HepG2 (cell line): ENCODE results near the gene JPT1. TPM values are rescaled to one million over a fixed set of nuclear protein-coding genes. Genes with fewer than 3 reads are reported as not detected.
A peak's percentile ranks its signal among the peaks of the same experiment; 100 is the strongest.

Experiments
- CBFB ChIP-seq: sonication (generic); formaldehyde crosslinking; IDR thresholded peaks from 2 replicates; pipeline ENCODE4 v1.4.0; 2020; ENCODE audit warnings: missing genetic modification reagents
- DNMT1 ChIP-seq: sonication (generic); formaldehyde crosslinking; IDR thresholded peaks from 2 replicates; pipeline ENCODE4 v1.5.1; 2020; ENCODE audit warnings: mild to moderate bottlenecking, missing genetic modification reagents
- EHMT2 ChIP-seq: fragments of 200-600 bp; sonication (generic); IDR thresholded peaks from 2 replicates; pipeline ENCODE4 v1.7.0; 2017; ENCODE audit warnings: antibody characterized with exemption, low read depth, low read length, borderline replicate concordance
- HBP1 ChIP-seq: IDR thresholded peaks from 2 replicates; pipeline ENCODE4 v1.6.1; 2016; ENCODE audit warnings: low read depth, control low read depth
- HDAC6 ChIP-seq: fragments of 200-600 bp; sonication (generic); IDR thresholded peaks from 2 replicates; pipeline ENCODE4 v1.7.0; 2017; ENCODE audit warnings: mild to moderate bottlenecking, antibody characterized with exemption, low read length, low read depth
- HOXA7 ChIP-seq: sonication (generic); formaldehyde crosslinking; IDR thresholded peaks from 2 replicates; pipeline ENCODE4 v1.8.1; 2022; ENCODE audit warnings: mild to moderate bottlenecking, missing genetic modification reagents, moderate library complexity
- ISL2 ChIP-seq: sonication (generic); formaldehyde crosslinking; IDR thresholded peaks from 2 replicates; pipeline ENCODE4 v1.5.0; 2020; ENCODE audit warnings: missing genetic modification reagents
- ISX ChIP-seq: sonication (generic); formaldehyde crosslinking; conservative IDR thresholded peaks from 2 replicates; pipeline ENCODE4 v1.5.0; 2020; ENCODE audit warnings: missing genetic modification reagents
- KAT7 ChIP-seq: IDR thresholded peaks from 2 replicates; pipeline ENCODE4 v1.6.1; 2018; ENCODE audit warnings: borderline replicate concordance, missing compliant biosample characterization
- MBD4 ChIP-seq: IDR thresholded peaks from 2 replicates; pipeline ENCODE4 v1.6.1; 2012; ENCODE audit warnings: low read length, inconsistent platforms, borderline replicate concordance
- NFE2L1 ChIP-seq: sonication (generic); formaldehyde crosslinking; IDR thresholded peaks from 2 replicates; pipeline ENCODE4 v1.4.0; 2020; ENCODE audit warnings: missing genetic modification reagents, mild to moderate bottlenecking, borderline replicate concordance
- NR2F2 ChIP-seq: IDR thresholded peaks from 2 replicates; pipeline ENCODE4 v1.6.1; 2012; ENCODE audit warnings: low read depth, inconsistent platforms, borderline replicate concordance
- PHF21A ChIP-seq: sonication (generic); formaldehyde crosslinking; IDR thresholded peaks from 2 replicates; pipeline ENCODE4 v1.5.0; 2020; ENCODE audit warnings: mild to moderate bottlenecking, missing genetic modification reagents
- PRDM10 ChIP-seq: sonication (generic); formaldehyde crosslinking; IDR thresholded peaks from 2 replicates; pipeline ENCODE4 v1.4.0; 2020; ENCODE audit warnings: low read depth, missing genetic modification reagents
- RBM22 ChIP-seq: fragments of 200-400 bp; formaldehyde crosslinking; optimal IDR thresholded peaks from 2 replicates; pipeline ENCODE3; 2017; ENCODE audit warnings: mild to moderate bottlenecking, low read length, moderate library complexity
- SNAPC2 ChIP-seq: sonication (generic); formaldehyde crosslinking; IDR thresholded peaks from 2 replicates; pipeline ENCODE4 v1.8.1; 2022; ENCODE audit warnings: mild to moderate bottlenecking, missing genetic modification reagents
- SRF ChIP-seq: IDR thresholded peaks from 2 replicates; pipeline ENCODE4 v1.6.1; 2011; ENCODE audit warnings: mild to moderate bottlenecking, low read depth, low read length, moderate library complexity
- TAF1 ChIP-seq: sonication (generic); formaldehyde crosslinking; IDR thresholded peaks from 2 replicates; pipeline ENCODE4 v1.4.0; 2020; ENCODE audit warnings: missing genetic modification reagents
- ZNF121 ChIP-seq: sonication (generic); formaldehyde crosslinking; IDR thresholded peaks from 2 replicates; pipeline ENCODE4 v1.5.0; 2020; ENCODE audit warnings: mild to moderate bottlenecking, missing genetic modification reagents
- ZNF24 ChIP-seq: fragments of 450-650 bp; IDR thresholded peaks from 2 replicates; pipeline ENCODE4 v1.6.1; 2017; ENCODE audit warnings: antibody characterized with exemption, mild to moderate bottlenecking
- ZNF382 ChIP-seq: sonication (generic); formaldehyde crosslinking; IDR thresholded peaks from 2 replicates; pipeline ENCODE4 v1.5.0; 2020; ENCODE audit warnings: missing genetic modification reagents, mild to moderate bottlenecking, borderline replicate concordance
- ZNF484 ChIP-seq: sonication (generic); formaldehyde crosslinking; IDR thresholded peaks from 2 replicates; pipeline ENCODE4 v1.5.1; 2020; ENCODE audit warnings: mild to moderate bottlenecking, low read depth, missing genetic modification reagents, borderline replicate concordance
- ZNF557 ChIP-seq: sonication (generic); formaldehyde crosslinking; IDR thresholded peaks from 2 replicates; pipeline ENCODE4 v1.4.0; 2020; ENCODE audit warnings: missing genetic modification reagents
- ZNF567 ChIP-seq: sonication (generic); formaldehyde crosslinking; IDR thresholded peaks from 2 replicates; pipeline ENCODE4 v1.8.1; 2023; ENCODE audit warnings: mild to moderate bottlenecking, missing genetic modification reagents, borderline replicate concordance
- ZNF691 ChIP-seq: sonication (generic); formaldehyde crosslinking; IDR thresholded peaks from 2 replicates; pipeline ENCODE4 v1.4.0; 2020; ENCODE audit warnings: missing genetic modification reagents, low read depth, mild to moderate bottlenecking, borderline replicate concordance
- ZNF850 ChIP-seq: sonication (generic); formaldehyde crosslinking; conservative IDR thresholded peaks from 2 replicates; pipeline ENCODE4 v1.9.0; 2021; ENCODE audit warnings: mild to moderate bottlenecking, missing genetic modification reagents
- polyA plus RNA-seq, 8 experiments: library from polyadenylated mRNA; depleted of rRNA in 3 of 8; stranded (reverse) in 7 of 8; unstranded in 1 of 8; fragments of >200 nt; fragmentation: Illumina TruSeq in 4 of 8; extraction: Trizol in 4 of 8; gene quantifications; 2 replicates each; pipeline versions ENCODE4 v1.2.1 to v1.2.3, GENCODE V29; 2011 to 2016; ENCODE audit warnings: low read depth in 4 of 8, missing spikeins in 1 of 8, mixed read lengths in 1 of 8; ENCODE audit not compliant: insufficient read depth in 1 of 8
- total RNA-seq, 5 experiments: library from RNA; depleted of rRNA; stranded (reverse); fragments of >200 nt; fragmentation: Illumina TruSeq; extraction: Trizol; gene quantifications; 2 replicates each; pipeline ENCODE4 v1.2.3, GENCODE V29; 2016; ENCODE audit warnings: low read depth in 1 of 5

JPT1 gene
- total and polyA plus RNA-seq, 2 of the 13 experiments (the other 11 are each of a cell fraction or from before 2014, with no cell fraction given), result 43.3 to 256 TPM

- TF ChIP-seq HBP1 (CRISPR knock-in tag) (no peak; the same call in 1 of the 2 replicates), CBFB (peak; percentile 70), ZNF382 (CRISPR knock-in tag) (no peak), RBM22 (no peak), SNAPC2 (peak; percentile 87; the same call in 1 of the 2 replicates), NFE2L1 (CRISPR knock-in tag) (no peak), SRF (no peak), PRDM10 (CRISPR knock-in tag) (no peak), KAT7 (CRISPR knock-in tag) (peak; percentile 63; the same call in 1 of the 2 replicates), EHMT2 (no peak), TAF1 (CRISPR knock-in tag) (peak; percentile 84), NR2F2 (no peak), ZNF24 (peak; percentile 59; the same call in 1 of the 2 replicates), ISL2 (0 out of 2 replicates have a peak, but pooled peaks have one; percentile 12), ZNF484 (no peak), ZNF850 (CRISPR knock-in tag) (no peak), ZNF121 (0 out of 2 replicates have a peak, but pooled peaks have one; percentile 6), HOXA7 (CRISPR knock-in tag) (no peak), ZNF691 (CRISPR knock-in tag) (no peak; the same call in 1 of the 2 replicates), MBD4 (no peak), DNMT1 (peak; percentile 98), ZNF557 (0 out of 2 replicates have a peak, but pooled peaks have one; percentile 64), HDAC6 (no peak), ISX (CRISPR knock-in tag) (no peak; the same call in 1 of the 2 replicates), PHF21A (peak; percentile 49; the same call in 1 of the 2 replicates), ZNF567 (0 out of 2 replicates have a peak, but pooled peaks have one; percentile 51)
Measured at GRCh38 chr17:75131278-75132017, 22.9 kb downstream of the JPT1 start, which contains the start of gene NT5C (continued).
